ENCODE measurements around the gene NSMCE3. TPM values are rescaled to one million over a fixed set of nuclear protein-coding genes. Genes with fewer than 3 reads are reported as not detected.

Gene NSMCE3
- total RNA-seq, result 1 to 10 TPM; 2.5 to 8.5 (median 3.9) TPM
- long read RNA-seq, donor 1, full-length matches to known transcripts, result 44 of 44 reads
- long read RNA-seq, donor 1, partial matches to known transcripts, result 0 of 44 reads
- long read RNA-seq, donor 1, other reads (novel, unspliced or antisense), result 0 of 44 reads
- long read RNA-seq, donor 2, full-length matches to known transcripts, result 2 of 2 reads
- long read RNA-seq, donor 2, partial matches to known transcripts, result 0 of 2 reads
- long read RNA-seq, donor 2, other reads (novel, unspliced or antisense), result 0 of 2 reads

- DNase-seq (peak; percentile 91 to 94 (median 93)), ATAC-seq (peak; percentile 99)
- intact Hi-C loops (cut with DNase I, micrococcal nuclease), result no loop called here
- H3K36me3 ChIP-seq (ENCODE audit: low read depth), result no peaks in the 10 kb centered on the region
- TF ChIP-seq, protein P1, sequence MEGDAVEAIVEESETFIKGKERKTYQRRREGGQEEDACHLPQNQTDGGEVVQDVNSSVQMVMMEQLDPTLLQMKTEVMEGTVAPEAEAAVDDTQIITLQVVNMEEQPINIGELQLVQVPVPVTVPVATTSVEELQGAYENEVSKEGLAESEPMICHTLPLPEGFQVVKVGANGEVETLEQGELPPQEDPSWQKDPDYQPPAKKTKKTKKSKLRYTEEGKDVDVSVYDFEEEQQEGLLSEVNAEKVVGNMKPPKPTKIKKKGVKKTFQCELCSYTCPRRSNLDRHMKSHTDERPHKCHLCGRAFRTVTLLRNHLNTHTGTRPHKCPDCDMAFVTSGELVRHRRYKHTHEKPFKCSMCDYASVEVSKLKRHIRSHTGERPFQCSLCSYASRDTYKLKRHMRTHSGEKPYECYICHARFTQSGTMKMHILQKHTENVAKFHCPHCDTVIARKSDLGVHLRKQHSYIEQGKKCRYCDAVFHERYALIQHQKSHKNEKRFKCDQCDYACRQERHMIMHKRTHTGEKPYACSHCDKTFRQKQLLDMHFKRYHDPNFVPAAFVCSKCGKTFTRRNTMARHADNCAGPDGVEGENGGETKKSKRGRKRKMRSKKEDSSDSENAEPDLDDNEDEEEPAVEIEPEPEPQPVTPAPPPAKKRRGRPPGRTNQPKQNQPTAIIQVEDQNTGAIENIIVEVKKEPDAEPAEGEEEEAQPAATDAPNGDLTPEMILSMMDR (IDR thresholded peaks at IDR 0.05), result no peak
- H3K9me3 ChIP-seq, result no peaks in the 10 kb centered on the region
- H3K4me1 ChIP-seq (ENCODE audit: low read depth), result peaks cover 13% of the 10 kb centered on the region
- H3K4me3 ChIP-seq, result peak within 1 kb of the TSS; percentile 67
These were observed at the start of gene NSMCE3 for GRCh38 chr15:29269485-29270168. Gene NSMCE3 (minus strand): TSS chr15:29269822. CDS start chr15:29269705, 117 bp downstream.

- intact Hi-C loops (cut with DNase I, micrococcal nuclease), result no loop called here
- no peak overlapping the region for H3K4me3 ChIP-seq
- TF ChIP-seq, protein P1 (IDR thresholded peaks at IDR 0.05), result no peak
These were observed 46.8 kb upstream of the NSMCE3 start for GRCh38 chr15:29316422-29316821.

DNA sequence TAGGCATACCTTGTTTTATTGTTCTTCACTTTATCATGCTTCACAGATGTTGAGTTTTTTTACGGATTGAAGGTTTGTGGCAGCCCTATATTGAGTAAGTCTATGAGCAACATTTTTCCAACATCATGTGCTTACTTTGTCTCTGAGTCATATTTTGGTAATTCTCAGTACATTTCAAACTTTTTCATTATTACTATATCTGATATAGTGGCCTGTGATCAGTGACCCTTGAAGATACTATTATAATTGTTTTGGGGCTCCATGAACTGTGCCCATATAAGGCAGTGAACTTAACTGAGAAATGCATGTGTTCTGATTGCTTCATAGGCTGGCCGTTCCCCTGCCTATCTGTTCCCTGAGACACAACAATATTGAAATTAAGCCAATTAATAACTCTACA, 42.8 kb upstream of the NSMCE3 start:
- DNase-seq (no peak), ATAC-seq (no peak)
- intact Hi-C loops (cut with DNase I, micrococcal nuclease), result no loop called here
- TF ChIP-seq, protein P1 (IDR thresholded peaks at IDR 0.05), result no peak
- Histone ChIP-seq H3K9me3 (no peaks in the 10 kb centered on the region), H3K36me3 (ENCODE audit: low read depth) (no peaks in the 10 kb centered on the region), H3K4me1 (ENCODE audit: low read depth) (no peaks in the 10 kb centered on the region), H3K4me3 (no peak overlapping the region)

More at GRCh38 chr15:29316422-29316821, 46.8 kb upstream of the NSMCE3 start:
- H3K36me3 ChIP-seq (ENCODE audit: low read depth), result no peaks in the 10 kb centered on the region
- ATAC-seq (no peak), DNase-seq (no peak)
- H3K4me1 ChIP-seq (ENCODE audit: low read depth), result no peaks in the 10 kb centered on the region
- H3K9me3 ChIP-seq, result no peaks in the 10 kb centered on the region

DNA sequence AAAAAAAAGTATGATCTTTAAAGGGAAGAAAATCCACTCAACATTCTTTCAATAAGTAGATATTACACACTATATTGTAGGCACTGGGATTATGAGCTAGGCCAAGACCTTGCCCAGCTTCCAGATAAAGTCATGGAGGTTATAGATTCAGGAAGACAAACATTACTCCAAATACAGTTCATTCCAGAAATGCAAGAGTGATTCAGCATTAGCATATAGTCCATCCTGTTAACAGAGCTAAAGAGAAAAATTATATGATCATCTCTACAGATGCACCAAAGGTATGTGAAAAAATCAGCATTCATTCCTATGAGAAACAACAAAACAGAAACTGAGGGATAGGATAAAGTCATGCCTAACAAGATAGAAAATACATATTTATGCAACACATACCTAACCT, 42.1 kb upstream of the NSMCE3 start:
- Histone ChIP-seq H3K4me3 (no peak overlapping the region), H3K36me3 (ENCODE audit: low read depth) (no peaks in the 10 kb centered on the region), H3K4me1 (ENCODE audit: low read depth) (no peaks in the 10 kb centered on the region), H3K9me3 (no peaks in the 10 kb centered on the region)
- TF ChIP-seq, protein P1 (IDR thresholded peaks at IDR 0.05), result no peak
- DNase-seq (no peak), ATAC-seq (no peak)
- intact Hi-C loops (cut with DNase I, micrococcal nuclease), result no loop called here

GRCh38 chr15:29309139-29309538, 39.5 kb upstream of the NSMCE3 start:
- ATAC-seq (no peak), DNase-seq (no peak)
- Histone ChIP-seq H3K36me3 (ENCODE audit: low read depth) (no peaks in the 10 kb centered on the region), H3K4me3 (no peak overlapping the region), H3K9me3 (no peaks in the 10 kb centered on the region), H3K4me1 (ENCODE audit: low read depth) (no peaks in the 10 kb centered on the region)
- TF ChIP-seq, protein P1 (IDR thresholded peaks at IDR 0.05), result no peak
- intact Hi-C loops (cut with DNase I, micrococcal nuclease), result no loop called here

Data from mucosa of descending colon (tissue), 3 donors.